ENCODE data around the gene ACOXL. TPM values are rescaled to one million over a fixed set of nuclear protein-coding genes. Genes with fewer than 3 reads are reported as not detected.
"Not testable (repeated sequence)": the region's sequence is repeated elsewhere in the genome, so short reads cannot be mapped to it uniquely, and the experiment has no call there.

ACOXL gene
- total RNA-seq, 4 donors from 2014 or later, result not detected

DNA sequence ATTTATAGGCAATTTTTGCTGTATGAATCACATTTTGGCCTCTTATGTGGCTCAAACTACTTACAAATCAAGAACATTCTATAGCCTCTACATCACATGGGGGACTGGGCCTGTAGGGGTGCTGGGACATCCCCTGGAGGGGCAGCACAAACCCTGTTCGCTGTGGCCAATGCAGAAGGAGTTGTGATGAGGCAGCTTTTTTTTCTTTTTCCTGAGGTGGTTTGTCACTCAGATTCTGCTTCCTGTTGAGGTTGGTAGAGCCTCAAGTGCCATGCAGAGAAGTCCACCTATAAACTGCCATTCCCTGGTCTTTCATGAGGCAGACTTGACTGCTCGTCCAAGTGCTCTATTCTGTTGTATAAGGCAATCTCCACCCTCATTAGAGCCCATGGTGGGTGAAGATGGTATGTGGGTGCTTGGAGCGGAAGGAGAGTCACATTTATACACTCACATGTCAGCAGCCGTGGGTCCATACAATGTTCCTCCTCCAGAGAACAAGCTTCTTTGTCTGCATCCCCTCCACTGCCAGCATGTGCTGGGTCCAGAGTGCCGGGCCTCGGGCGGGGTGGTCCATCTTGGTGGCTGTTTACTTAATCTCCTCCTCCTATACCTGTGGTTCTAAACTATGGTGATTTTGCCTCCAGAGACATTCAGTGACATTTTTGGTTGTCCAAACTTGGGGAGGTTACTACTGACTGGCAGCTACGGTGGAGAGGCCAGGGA lies 120.3 kb downstream of the ACOXL start:
- DNase-seq, result no peak
- Histone ChIP-seq H3K4me3 (no peak overlapping the region), H3K27me3 (no peaks in the 10 kb centered on the region), H3K27ac (no peak overlapping the region), H3K9me3 (no peaks in the 10 kb centered on the region), H3K4me1 (no peaks in the 10 kb centered on the region), H3K36me3 (no peaks in the 10 kb centered on the region)
- TF ChIP-seq, protein P1, sequence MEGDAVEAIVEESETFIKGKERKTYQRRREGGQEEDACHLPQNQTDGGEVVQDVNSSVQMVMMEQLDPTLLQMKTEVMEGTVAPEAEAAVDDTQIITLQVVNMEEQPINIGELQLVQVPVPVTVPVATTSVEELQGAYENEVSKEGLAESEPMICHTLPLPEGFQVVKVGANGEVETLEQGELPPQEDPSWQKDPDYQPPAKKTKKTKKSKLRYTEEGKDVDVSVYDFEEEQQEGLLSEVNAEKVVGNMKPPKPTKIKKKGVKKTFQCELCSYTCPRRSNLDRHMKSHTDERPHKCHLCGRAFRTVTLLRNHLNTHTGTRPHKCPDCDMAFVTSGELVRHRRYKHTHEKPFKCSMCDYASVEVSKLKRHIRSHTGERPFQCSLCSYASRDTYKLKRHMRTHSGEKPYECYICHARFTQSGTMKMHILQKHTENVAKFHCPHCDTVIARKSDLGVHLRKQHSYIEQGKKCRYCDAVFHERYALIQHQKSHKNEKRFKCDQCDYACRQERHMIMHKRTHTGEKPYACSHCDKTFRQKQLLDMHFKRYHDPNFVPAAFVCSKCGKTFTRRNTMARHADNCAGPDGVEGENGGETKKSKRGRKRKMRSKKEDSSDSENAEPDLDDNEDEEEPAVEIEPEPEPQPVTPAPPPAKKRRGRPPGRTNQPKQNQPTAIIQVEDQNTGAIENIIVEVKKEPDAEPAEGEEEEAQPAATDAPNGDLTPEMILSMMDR (IDR thresholded peaks at IDR 0.05), result no peak
- TF ChIP-seq POLR2A (IDR thresholded peaks at IDR 0.05), result no peak

DNA sequence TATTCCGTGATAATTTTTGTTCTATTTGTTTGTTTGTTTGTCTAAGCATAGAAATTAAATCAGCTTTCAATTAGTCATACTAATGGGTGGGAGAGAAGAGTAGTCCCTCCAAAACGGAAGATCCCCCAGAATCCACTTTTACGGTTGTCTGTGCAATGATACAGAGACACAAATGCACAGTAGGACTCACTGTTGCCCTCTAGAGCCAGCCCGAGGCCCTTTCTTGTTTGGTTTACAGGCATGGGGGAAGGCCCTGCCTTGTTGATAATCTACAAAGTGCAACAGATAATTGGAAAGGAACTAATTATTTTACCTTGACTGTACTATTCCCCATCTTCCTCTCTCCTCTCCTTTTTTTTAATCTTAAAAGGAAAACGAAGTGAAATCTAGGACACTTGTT lies 121.1 kb downstream of the ACOXL start:
- Histone ChIP-seq H3K9me3 (no peaks in the 10 kb centered on the region), H3K4me1 (no peaks in the 10 kb centered on the region), H3K27ac (no peak overlapping the region), H3K4me3 (no peak overlapping the region), H3K27me3 (no peaks in the 10 kb centered on the region), H3K36me3 (no peaks in the 10 kb centered on the region)
- DNase-seq, result peak in 2 of 3 donors; percentile 54 to 78
- TF ChIP-seq POLR2A (IDR thresholded peaks at IDR 0.05), result no peak
- TF ChIP-seq, protein P1 (IDR thresholded peaks at IDR 0.05), result peak in 4 of 6 experiments; percentile 37 to 53 (median 41)

DNA sequence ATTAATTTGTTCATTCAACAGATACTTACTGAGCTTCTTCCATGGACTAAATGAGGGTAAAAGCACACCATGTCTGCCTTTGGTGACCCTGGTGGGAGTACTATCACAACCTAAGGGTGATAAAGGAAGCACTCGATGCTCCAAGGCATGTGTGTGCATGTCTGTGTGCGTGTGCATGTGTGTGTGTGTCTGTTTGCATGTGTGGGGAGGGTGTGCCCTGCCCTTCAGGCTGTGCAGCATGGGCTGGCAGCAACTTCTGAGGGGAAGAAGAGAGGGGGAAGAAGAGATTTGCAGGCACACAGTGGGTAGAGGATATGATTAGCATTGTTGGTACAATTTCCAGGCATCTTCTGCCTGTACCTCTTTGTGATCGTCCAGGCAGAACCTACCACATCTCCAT lies 121.6 kb downstream of the ACOXL start:
- no peak for TF ChIP-seq POLR2A (IDR thresholded peaks at IDR 0.05)
- TF ChIP-seq, protein P1 (IDR thresholded peaks at IDR 0.05), result no peak

DNA sequence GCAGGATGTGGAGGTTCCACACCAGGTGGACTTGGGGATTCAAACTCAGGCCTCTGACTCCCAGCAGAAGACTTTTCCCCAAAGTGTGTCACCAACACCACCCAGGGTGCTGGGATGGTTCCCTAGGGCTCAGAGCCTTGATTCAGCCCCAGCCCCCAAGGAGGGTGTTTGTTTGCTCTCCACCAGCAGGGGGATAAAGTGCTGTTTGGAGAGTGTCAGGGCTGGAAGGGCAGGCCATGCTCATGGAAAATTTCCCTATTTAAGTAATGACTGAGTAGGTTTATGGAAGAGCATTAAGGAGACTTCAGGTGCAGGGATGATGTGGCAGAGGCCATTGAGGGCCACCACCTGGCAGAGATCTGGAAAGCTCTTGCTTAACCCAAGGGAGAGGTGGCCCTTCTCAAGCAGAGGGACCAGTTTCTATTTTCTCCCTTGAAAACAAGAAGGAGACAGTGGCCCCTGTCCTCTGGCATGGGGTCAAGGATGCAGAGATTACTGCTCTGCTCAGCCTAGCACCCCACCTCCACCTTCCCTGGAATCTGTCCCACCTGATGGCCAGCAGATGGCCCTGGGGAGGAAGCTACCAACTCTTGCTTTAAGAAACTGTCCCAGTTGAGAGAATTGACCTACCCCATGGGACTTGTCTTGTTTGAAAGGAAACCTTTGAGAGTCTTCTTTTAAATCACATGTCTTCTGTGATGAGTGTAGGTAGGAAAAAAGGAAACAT lies 122.1 kb downstream of the ACOXL start:
- H3K27ac ChIP-seq, result no peak overlapping the region

More for the DNA sequence above, 121.6 kb downstream of the ACOXL start:
- DNase-seq, result no peak
- no peak overlapping the region for H3K4me3 ChIP-seq
- no peaks in the 10 kb centered on the region for H3K27me3 ChIP-seq
- H3K36me3 ChIP-seq, result no peaks in the 10 kb centered on the region
- H3K4me1 ChIP-seq, result no peaks in the 10 kb centered on the region
- H3K9me3 ChIP-seq, result no peaks in the 10 kb centered on the region
- H3K27ac ChIP-seq, result no peak overlapping the region

DNA sequence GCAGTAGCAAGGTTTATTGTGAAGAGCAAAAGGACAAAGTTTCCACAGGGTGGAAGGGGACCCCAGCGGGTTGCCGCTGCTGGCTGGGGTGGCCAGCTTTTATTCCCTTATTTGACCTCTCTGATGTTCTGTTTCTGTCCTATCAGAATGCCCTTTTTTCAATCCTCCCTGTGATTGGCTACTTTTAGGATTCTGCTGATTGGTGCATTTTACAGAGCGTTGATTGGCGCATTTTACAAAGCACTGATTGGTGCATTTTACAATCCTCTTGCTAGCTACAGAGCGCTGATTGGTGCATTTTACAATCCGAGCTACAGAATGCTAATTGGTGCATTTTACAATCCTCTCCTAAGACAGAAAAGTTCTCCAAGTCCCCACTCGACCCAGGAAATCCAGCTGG lies 123.5 kb downstream of the ACOXL start:
- not testable (repeated sequence) for H3K36me3 ChIP-seq, H3K4me1 ChIP-seq, H3K4me3 ChIP-seq, H3K9me3 ChIP-seq, H3K27ac ChIP-seq, H3K27me3 ChIP-seq, DNase-seq

More for the DNA sequence above, 122.1 kb downstream of the ACOXL start:
- TF ChIP-seq POLR2A (IDR thresholded peaks at IDR 0.05), result no peak
- TF ChIP-seq, protein P1 (IDR thresholded peaks at IDR 0.05), result peak in 1 of 6 experiments; percentile 6
- no peak for DNase-seq
- Histone ChIP-seq H3K27me3 (no peaks in the 10 kb centered on the region), H3K4me1 (no peaks in the 10 kb centered on the region), H3K9me3 (no peaks in the 10 kb centered on the region), H3K36me3 (no peaks in the 10 kb centered on the region), H3K4me3 (no peak overlapping the region)

DNA sequence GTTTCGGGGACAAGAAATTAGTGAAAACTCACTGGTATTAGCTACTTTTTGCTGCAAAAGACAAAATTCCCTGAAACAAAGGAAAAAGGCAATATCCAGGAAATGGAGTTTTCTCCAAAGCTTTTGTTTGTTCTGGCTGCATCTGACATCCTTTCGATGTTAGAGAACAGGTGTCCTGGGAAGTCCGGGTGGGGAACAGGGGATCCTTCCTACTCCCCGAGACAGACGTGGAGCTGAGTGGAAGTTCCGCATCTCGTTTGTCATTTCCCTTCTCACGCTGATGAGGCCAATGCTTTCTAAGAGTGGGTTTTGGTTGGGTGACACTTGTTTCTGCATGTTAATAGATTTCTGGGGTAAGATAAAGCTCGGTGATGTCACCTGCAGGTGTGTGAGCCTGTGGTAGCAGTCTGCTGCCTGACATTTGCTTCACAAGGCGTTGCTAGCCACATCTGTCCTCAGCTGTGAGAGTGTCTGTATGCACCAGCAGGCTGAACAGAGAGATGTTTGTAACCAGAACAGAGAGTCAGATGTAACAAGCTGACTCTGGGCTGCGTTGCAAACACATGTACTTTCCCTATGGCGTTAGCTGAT lies 125.9 kb downstream of the ACOXL start:
- Histone ChIP-seq H3K4me1 (no peaks in the 10 kb centered on the region), H3K36me3 (no peaks in the 10 kb centered on the region), H3K27me3 (no peaks in the 10 kb centered on the region), H3K9me3 (no peaks in the 10 kb centered on the region), H3K4me3 (no peak overlapping the region), H3K27ac (peak overlapping the region in 2 of 4 donors; percentile 12 to 40)
- DNase-seq, result peak in 2 of 3 donors; percentile 57 to 80
- TF ChIP-seq, protein P1 (IDR thresholded peaks at IDR 0.05), result no peak
- TF ChIP-seq POLR2A (IDR thresholded peaks at IDR 0.05), result peak in 1 of 2 donors; percentile 26
